ENCODE data around the gene PLXNA4.

DNA sequence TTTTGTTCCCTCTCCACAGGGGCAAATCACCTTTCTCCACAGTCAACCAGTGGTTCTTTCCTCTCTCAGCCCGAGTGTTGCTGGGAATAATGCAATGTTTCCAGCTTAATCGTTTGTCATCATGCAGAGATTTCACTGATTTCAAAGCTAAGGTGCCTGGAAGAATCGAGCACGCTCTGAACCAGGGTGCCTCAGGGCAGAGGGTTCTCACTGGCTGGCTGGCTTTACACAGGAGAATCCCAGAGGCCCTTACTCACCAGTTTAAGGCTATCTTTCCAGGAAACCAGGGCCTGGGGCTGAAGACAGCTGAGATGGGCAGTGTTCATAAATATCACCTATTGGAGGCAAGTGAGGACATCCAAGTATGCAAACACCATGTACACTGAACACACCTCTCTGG, 21.8 kb downstream of the PLXNA4 start:
- TF ChIP-seq, protein P1, sequence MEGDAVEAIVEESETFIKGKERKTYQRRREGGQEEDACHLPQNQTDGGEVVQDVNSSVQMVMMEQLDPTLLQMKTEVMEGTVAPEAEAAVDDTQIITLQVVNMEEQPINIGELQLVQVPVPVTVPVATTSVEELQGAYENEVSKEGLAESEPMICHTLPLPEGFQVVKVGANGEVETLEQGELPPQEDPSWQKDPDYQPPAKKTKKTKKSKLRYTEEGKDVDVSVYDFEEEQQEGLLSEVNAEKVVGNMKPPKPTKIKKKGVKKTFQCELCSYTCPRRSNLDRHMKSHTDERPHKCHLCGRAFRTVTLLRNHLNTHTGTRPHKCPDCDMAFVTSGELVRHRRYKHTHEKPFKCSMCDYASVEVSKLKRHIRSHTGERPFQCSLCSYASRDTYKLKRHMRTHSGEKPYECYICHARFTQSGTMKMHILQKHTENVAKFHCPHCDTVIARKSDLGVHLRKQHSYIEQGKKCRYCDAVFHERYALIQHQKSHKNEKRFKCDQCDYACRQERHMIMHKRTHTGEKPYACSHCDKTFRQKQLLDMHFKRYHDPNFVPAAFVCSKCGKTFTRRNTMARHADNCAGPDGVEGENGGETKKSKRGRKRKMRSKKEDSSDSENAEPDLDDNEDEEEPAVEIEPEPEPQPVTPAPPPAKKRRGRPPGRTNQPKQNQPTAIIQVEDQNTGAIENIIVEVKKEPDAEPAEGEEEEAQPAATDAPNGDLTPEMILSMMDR (conservative IDR thresholded peaks at IDR 0.05; ENCODE audit: low read depth, low read length) = no peak
- TF ChIP-seq EZH2 (IDR thresholded peaks at IDR 0.05; ENCODE audit: borderline replicate concordance, low read depth, low read length, poor library complexity, severe bottlenecking) = no peak

Data from A673 (cell line).